ENCODE results near the gene ANO10.
"Not testable (repeated sequence)": the region's sequence is repeated elsewhere in the genome, so short reads cannot be mapped to it uniquely, and the experiment has no call there.

ANO10 gene

GRCh38 chr3:43621656-43622432, at the start of gene ANO10:
Gene ANO10, minus strand, starts transcription at chr3:43622011. Its CDS starts 16,159 bp downstream, at chr3:43605852.
- DNase-seq: peak; percentile 92

- no peak for DNase-seq
These were observed 49.1 kb upstream of the ANO10 start for GRCh38 chr3:43670635-43671522.

GRCh38 chr3:43665011-43665410, 43.2 kb upstream of the ANO10 start:
- DNase-seq: not testable (repeated sequence)

- not testable (repeated sequence) for DNase-seq
These were observed 39.6 kb upstream of the ANO10 start for GRCh38 chr3:43661376-43661775.

- DNase-seq: no peak
These were observed 37.6 kb upstream of the ANO10 start for GRCh38 chr3:43659250-43659880.

- DNase-seq: not testable (repeated sequence)
These were observed 34.6 kb upstream of the ANO10 start for GRCh38 chr3:43656390-43656789.

- DNase-seq: no peak
These were observed 28.5 kb upstream of the ANO10 start for GRCh38 chr3:43650345-43650744.

- no peak for DNase-seq
These were observed 27.7 kb upstream of the ANO10 start for GRCh38 chr3:43649365-43649968.

- no peak for DNase-seq
These were observed 27.1 kb upstream of the ANO10 start for GRCh38 chr3:43648957-43649356.

- no peak for DNase-seq
These were observed 25.7 kb upstream of the ANO10 start for GRCh38 chr3:43647331-43648166.

GRCh38 chr3:43644443-43644842, 22.6 kb upstream of the ANO10 start:
- no peak for DNase-seq

- no peak for DNase-seq
These were observed 19.7 kb upstream of the ANO10 start for GRCh38 chr3:43641306-43642114.

- DNase-seq: no peak
These were observed 18.9 kb upstream of the ANO10 start for GRCh38 chr3:43640681-43641080.

- no peak for DNase-seq
These were observed 17.0 kb upstream of the ANO10 start for GRCh38 chr3:43638594-43639447.

GRCh38 chr3:43637702-43638101, 15.9 kb upstream of the ANO10 start:
- DNase-seq: no peak

- no peak for DNase-seq
These were observed 11.2 kb upstream of the ANO10 start for GRCh38 chr3:43632986-43633385.

- DNase-seq: no peak
These were observed 10.5 kb upstream of the ANO10 start for GRCh38 chr3:43632269-43632733.

- no peak for DNase-seq
These were observed 7.9 kb upstream of the ANO10 start for GRCh38 chr3:43629741-43630140.

GRCh38 chr3:43629257-43629656, 7.4 kb upstream of the ANO10 start:
- no peak for DNase-seq

GRCh38 chr3:43627360-43627759, 5.5 kb upstream of the ANO10 start:
- DNase-seq: no peak

Measured in NCI-H1105 (cell line).